K562 (cell line): ENCODE data around the gene TPI1. TPM values are rescaled to one million over a fixed set of nuclear protein-coding genes. Genes with fewer than 3 reads are reported as not detected.

Source experiments
- BDP1 ChIP-seq: IDR thresholded peaks from 3 replicates; pipeline ENCODE4 v1.6.1; 2011; ENCODE audit not compliant: insufficient read length, insufficient read depth
- CCNT2 ChIP-seq: IDR thresholded peaks from 2 replicates; pipeline ENCODE4 v1.6.1; 2011; ENCODE audit warnings: borderline replicate concordance, low read depth, mild to moderate bottlenecking, moderate library complexity, mixed read lengths, low read length; ENCODE audit not compliant: insufficient read length; ENCODE audit errors: extremely low read depth
- CHD7 ChIP-seq: fragments of 200-600 bp; sonication (generic); IDR thresholded peaks from one replicate; pipeline ENCODE4 v1.6.1; 2012; ENCODE audit warnings: mild to moderate bottlenecking, low read depth, low read length, inconsistent platforms
- EP400 ChIP-seq: fragments of 450-650 bp; IDR thresholded peaks from 2 replicates; pipeline ENCODE4 v1.6.1; 2017; ENCODE audit warnings: antibody characterized with exemption, mild to moderate bottlenecking, moderate library complexity
- REST ChIP-seq, 2 experiments: fragments of 450-650 bp; formaldehyde crosslinking in 1 of 2; IDR thresholded peaks; 2 replicates each; pipeline versions ENCODE4 v1.4.0 to v1.6.1; 2014 to 2020; ENCODE audit warnings: mild to moderate bottlenecking in 2 of 2, borderline replicate concordance in 1 of 2, low read depth in 1 of 2
- TRIM24 ChIP-seq, 2 experiments: fragments of 450-650 bp; IDR thresholded peaks; 2 replicates each; pipeline ENCODE4 v1.6.1; 2016
- ZNF316 ChIP-seq: fragments of 450-650 bp; IDR thresholded peaks from 2 replicates; pipeline ENCODE4 v1.6.1; 2016
- polyA plus RNA-seq, 8 experiments: library from polyadenylated mRNA; depleted of rRNA in 4 of 8; stranded (reverse) in 5 of 8; unstranded in 3 of 8; fragments of >200 nt; fragmentation: Nextera tagmentation in 2 of 8; fragmentation: Illumina TruSeq in 1 of 8; extraction: Ambion mirVana in 2 of 8; extraction: Trizol in 1 of 8; gene quantifications; 2 replicates each; pipeline versions ENCODE4 v1.2.1 to v1.2.3, GENCODE V29; 2011 to 2014; ENCODE audit warnings: inconsistent platforms in 1 of 8, missing spikeins in 1 of 8
- total RNA-seq, 7 experiments: library from RNA; depleted of rRNA in 6 of 7; stranded (reverse); fragments of >200 nt in 6 of 7; fragmentation: Illumina TruSeq in 2 of 7; extraction: Trizol in 2 of 7; gene quantifications; 2 replicates each; pipeline versions ENCODE4 v1.2.1 to v1.2.3, GENCODE V29; 2011 to 2021; ENCODE audit warnings: low replicate concordance in 1 of 7

The TPI1 gene
- total and polyA plus RNA-seq, 9 of the 15 experiments (the other 6 are each of a cell fraction or from before 2014, with no cell fraction given), result 662 to 4,971 (median 892) TPM

GRCh38 chr12:6890789-6891645 lies 23.7 kb downstream of the TPI1 start (continued):
- TF ChIP-seq CHD7 (no peak), CCNT2 (peak; percentile 98), TRIM24 (IDR thresholded peaks at IDR 0.05) (peak; percentile 63 to 81; a peak in 3 of 4 replicates), EP400 (peak; percentile 73), BDP1 (no peak), REST (IDR thresholded peaks at IDR 0.05; ENCODE audit: borderline replicate concordance) (peak; percentile 89), REST (CRISPR knock-in tag; IDR thresholded peaks at IDR 0.05; ENCODE audit: low read depth) (no peak), ZNF316 (peak; percentile 97)
